ENCODE measurements around the gene NOTCH1.

The NOTCH1 gene

GRCh38 chr9:136545965-136546696 lies at the start of gene NOTCH1:
Gene NOTCH1 (minus strand): TSS chr9:136546048. CDS start chr9:136545786, 262 bp downstream.
- Histone ChIP-seq H3K4me3 (peak within 1 kb of the TSS; percentile 87), H3K27ac (peak within 1 kb of the TSS; percentile 97 to 99)
- peak; percentile 96 for DNase-seq (ENCODE audit: low spot score)
- no peak for TF ChIP-seq CTCF (IDR thresholded peaks at IDR 0.05)

- no peak for TF ChIP-seq CTCF (IDR thresholded peaks at IDR 0.05)
- no peak overlapping the region for H3K4me3 ChIP-seq
- DNase-seq (ENCODE audit: low spot score) = no peak
- H3K27ac ChIP-seq = no peak overlapping the region
Measured at GRCh38 chr9:136594492-136594891, 48.6 kb upstream of the NOTCH1 start.

GRCh38 chr9:136593581-136593980 lies 47.7 kb upstream of the NOTCH1 start:
- DNase-seq (ENCODE audit: low spot score) = no peak
- H3K4me3 ChIP-seq = no peak overlapping the region
- no peak overlapping the region for H3K27ac ChIP-seq
- TF ChIP-seq CTCF (IDR thresholded peaks at IDR 0.05) = no peak

GRCh38 chr9:136592666-136593065 lies 46.8 kb upstream of the NOTCH1 start:
- no peak overlapping the region for H3K27ac ChIP-seq
- H3K4me3 ChIP-seq = no peak overlapping the region
- DNase-seq (ENCODE audit: low spot score) = no peak
- no peak for TF ChIP-seq CTCF (IDR thresholded peaks at IDR 0.05)

GRCh38 chr9:136590821-136591752 lies 45.2 kb upstream of the NOTCH1 start:
- H3K4me3 ChIP-seq = no peak overlapping the region
- DNase-seq (ENCODE audit: low spot score) = no peak
- no peak overlapping the region for H3K27ac ChIP-seq
- no peak for TF ChIP-seq CTCF (IDR thresholded peaks at IDR 0.05)

- H3K4me3 ChIP-seq = no peak overlapping the region
- no peak for DNase-seq (ENCODE audit: low spot score)
- no peak for TF ChIP-seq CTCF (IDR thresholded peaks at IDR 0.05)
- peak overlapping the region in 1 of 2 donors; percentile 11 for H3K27ac ChIP-seq
Measured at GRCh38 chr9:136589766-136590763, 44.2 kb upstream of the NOTCH1 start.

Measured in coronary artery (tissue), 2 donors.